ENCODE measurements around the gene MAPT. TPM values are rescaled to one million over a fixed set of nuclear protein-coding genes. Genes with fewer than 3 reads are reported as not detected.

The MAPT gene
- total and polyA plus RNA-seq, 4 donors: 0.27 to 3.8 (median 1.8) TPM

DNA sequence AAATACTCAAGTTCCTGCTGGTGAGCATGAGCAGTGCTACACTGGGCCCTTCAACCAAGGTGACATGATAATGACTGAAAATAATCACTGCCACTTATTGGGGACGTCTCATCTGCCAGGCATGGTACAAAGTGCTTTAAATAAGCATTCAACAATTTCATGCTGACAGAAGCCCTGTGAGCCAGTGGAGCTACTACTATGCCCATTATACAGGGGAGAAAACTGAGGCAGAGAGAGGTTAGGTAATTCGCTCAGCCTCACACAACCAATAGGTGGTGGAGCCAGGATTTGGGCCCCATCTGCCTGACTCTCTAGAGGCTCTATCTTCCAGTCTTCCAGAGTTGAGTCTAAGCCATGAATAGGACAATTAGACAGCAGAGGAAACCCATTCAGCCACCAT is 74.4 kb downstream of the MAPT start:
- Histone ChIP-seq H3K4me3 (no peak overlapping the region), H3K9me3 (ENCODE audit: control insufficient read depth in 4 of 4, insufficient read depth in 3 of 4, low read length in 3 of 4) (no peaks in the 10 kb centered on the region), H3K27ac (ENCODE audit: low read depth in 1 of 2, low read length in 1 of 2) (no peak overlapping the region), H3K27me3 (ENCODE audit: control insufficient read depth in 3 of 3, insufficient read depth in 3 of 3, low read length in 2 of 3) (peaks cover 0 to 3% (median 0%) of the 10 kb centered on the region in 3 donors), H3K9ac (ENCODE audit: insufficient read depth in 1 of 2, low read length in 2 of 2) (no peak overlapping the region), H3K4me1 (ENCODE audit: control insufficient read depth in 5 of 5, insufficient read depth in 5 of 5, low read length in 5 of 5) (peaks cover 0 to 2% (median 0%) of the 10 kb centered on the region in 5 donors), H3K36me3 (ENCODE audit: control insufficient read depth in 4 of 4, insufficient read depth in 4 of 4, low read length in 4 of 4) (no peaks in the 10 kb centered on the region)
- 80 to 83% methylated on average over 2 of the region's 2 CpGs for WGBS, 2 donors
- ATAC-seq (ENCODE audit: insufficient read depth, low FRiP score) (no peak), DNase-seq (no peak)
- TF ChIP-seq, protein P1, sequence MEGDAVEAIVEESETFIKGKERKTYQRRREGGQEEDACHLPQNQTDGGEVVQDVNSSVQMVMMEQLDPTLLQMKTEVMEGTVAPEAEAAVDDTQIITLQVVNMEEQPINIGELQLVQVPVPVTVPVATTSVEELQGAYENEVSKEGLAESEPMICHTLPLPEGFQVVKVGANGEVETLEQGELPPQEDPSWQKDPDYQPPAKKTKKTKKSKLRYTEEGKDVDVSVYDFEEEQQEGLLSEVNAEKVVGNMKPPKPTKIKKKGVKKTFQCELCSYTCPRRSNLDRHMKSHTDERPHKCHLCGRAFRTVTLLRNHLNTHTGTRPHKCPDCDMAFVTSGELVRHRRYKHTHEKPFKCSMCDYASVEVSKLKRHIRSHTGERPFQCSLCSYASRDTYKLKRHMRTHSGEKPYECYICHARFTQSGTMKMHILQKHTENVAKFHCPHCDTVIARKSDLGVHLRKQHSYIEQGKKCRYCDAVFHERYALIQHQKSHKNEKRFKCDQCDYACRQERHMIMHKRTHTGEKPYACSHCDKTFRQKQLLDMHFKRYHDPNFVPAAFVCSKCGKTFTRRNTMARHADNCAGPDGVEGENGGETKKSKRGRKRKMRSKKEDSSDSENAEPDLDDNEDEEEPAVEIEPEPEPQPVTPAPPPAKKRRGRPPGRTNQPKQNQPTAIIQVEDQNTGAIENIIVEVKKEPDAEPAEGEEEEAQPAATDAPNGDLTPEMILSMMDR (IDR thresholded peaks at IDR 0.05; ENCODE audit: control extremely low read depth, extremely low read depth): no peak

DNA sequence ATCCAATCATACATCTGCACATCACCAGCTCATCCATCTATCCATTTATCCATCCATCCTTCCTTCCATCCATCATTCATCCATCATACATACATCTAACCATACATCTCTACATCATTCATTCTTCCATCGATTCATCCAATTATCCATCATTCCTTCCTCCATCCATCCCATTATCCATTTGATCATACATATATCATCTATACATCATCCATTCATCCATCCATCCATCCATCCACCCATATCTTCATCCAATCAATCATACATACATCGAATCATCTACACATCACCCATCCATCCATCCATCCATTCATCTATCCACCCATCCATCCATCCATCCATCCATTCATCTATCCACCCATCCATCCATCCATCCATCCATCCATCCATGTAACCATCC is 75.4 kb downstream of the MAPT start:
- 82 to 88% methylated on average over 2 of the region's 2 CpGs for WGBS, 2 donors
- ATAC-seq (ENCODE audit: insufficient read depth, low FRiP score): no peak
- TF ChIP-seq, protein P1 (IDR thresholded peaks at IDR 0.05; ENCODE audit: control extremely low read depth, extremely low read depth): no peak
- Histone ChIP-seq H3K27ac (ENCODE audit: low read depth in 1 of 2, low read length in 1 of 2) (no peak overlapping the region), H3K9ac (ENCODE audit: insufficient read depth in 1 of 2, low read length in 2 of 2) (no peak overlapping the region), H3K9me3 (ENCODE audit: control insufficient read depth in 4 of 4, insufficient read depth in 3 of 4, low read length in 3 of 4) (no peaks in the 10 kb centered on the region), H3K36me3 (ENCODE audit: control insufficient read depth in 4 of 4, insufficient read depth in 4 of 4, low read length in 4 of 4) (no peaks in the 10 kb centered on the region), H3K4me1 (ENCODE audit: control insufficient read depth in 5 of 5, insufficient read depth in 5 of 5, low read length in 5 of 5) (peaks cover 0 to 2% (median 0%) of the 10 kb centered on the region in 5 donors), H3K27me3 (ENCODE audit: control insufficient read depth in 3 of 3, insufficient read depth in 3 of 3, low read length in 2 of 3) (peaks cover 0 to 3% (median 0%) of the 10 kb centered on the region in 3 donors), H3K4me3 (no peak overlapping the region)
- DNase-seq: no peak

DNA sequence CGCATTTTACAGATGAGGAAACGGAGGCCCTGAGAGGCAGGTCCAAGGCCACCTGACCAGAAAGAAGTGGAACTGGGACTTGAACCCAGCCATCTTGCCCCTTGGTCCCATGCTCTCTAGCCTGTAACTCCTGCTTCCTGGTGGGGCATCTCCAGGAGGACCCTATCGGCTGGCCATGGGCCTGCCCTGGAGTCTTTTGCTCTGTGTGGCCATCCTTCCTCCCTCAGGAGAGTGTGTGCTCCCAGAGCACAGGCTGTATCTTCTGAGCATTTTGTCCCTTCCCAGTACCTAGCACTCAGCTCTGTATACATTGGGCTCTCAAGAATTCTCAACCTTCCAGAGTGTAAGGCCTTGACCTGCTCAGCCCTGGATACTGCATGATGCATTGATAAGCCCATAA is 76.3 kb downstream of the MAPT start:
- DNase-seq: no peak
- Histone ChIP-seq H3K27me3 (ENCODE audit: control insufficient read depth in 3 of 3, insufficient read depth in 3 of 3, low read length in 2 of 3) (peaks cover 0 to 3% (median 0%) of the 10 kb centered on the region in 3 donors), H3K27ac (ENCODE audit: low read depth in 1 of 2, low read length in 1 of 2) (no peak overlapping the region), H3K4me1 (ENCODE audit: control insufficient read depth in 5 of 5, insufficient read depth in 5 of 5, low read length in 5 of 5) (peaks cover 0 to 2% (median 0%) of the 10 kb centered on the region in 5 donors), H3K9me3 (ENCODE audit: control insufficient read depth in 4 of 4, insufficient read depth in 3 of 4, low read length in 3 of 4) (no peaks in the 10 kb centered on the region), H3K9ac (ENCODE audit: insufficient read depth in 1 of 2, low read length in 2 of 2) (no peak overlapping the region), H3K36me3 (ENCODE audit: control insufficient read depth in 4 of 4, insufficient read depth in 4 of 4, low read length in 4 of 4) (no peaks in the 10 kb centered on the region), H3K4me3 (no peak overlapping the region)
- ATAC-seq (ENCODE audit: insufficient read depth, low FRiP score): no peak
- WGBS, 2 donors: 97 to 100% methylated on average over 3 of the region's 3 CpGs
- TF ChIP-seq, protein P1 (IDR thresholded peaks at IDR 0.05; ENCODE audit: control extremely low read depth, extremely low read depth): no peak

DNA sequence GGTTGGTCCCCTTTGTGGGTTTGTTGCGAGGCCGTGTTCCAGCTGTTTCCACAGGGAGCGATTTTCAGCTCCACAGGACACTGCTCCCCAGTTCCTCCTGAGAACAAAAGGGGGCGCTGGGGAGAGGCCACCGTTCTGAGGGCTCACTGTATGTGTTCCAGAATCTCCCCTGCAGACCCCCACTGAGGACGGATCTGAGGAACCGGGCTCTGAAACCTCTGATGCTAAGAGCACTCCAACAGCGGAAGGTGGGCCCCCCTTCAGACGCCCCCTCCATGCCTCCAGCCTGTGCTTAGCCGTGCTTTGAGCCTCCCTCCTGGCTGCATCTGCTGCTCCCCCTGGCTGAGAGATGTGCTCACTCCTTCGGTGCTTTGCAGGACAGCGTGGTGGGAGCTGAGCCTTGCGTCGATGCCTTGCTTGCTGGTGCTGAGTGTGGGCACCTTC is 77.4 kb downstream of the MAPT start:
- no peak for ATAC-seq (ENCODE audit: insufficient read depth, low FRiP score)
- no peak overlapping the region for H3K4me3 ChIP-seq
- H3K36me3 ChIP-seq (ENCODE audit: control insufficient read depth in 4 of 4, insufficient read depth in 4 of 4, low read length in 4 of 4): no peaks in the 10 kb centered on the region
- WGBS, 2 donors: 50 to 55% methylated on average over 14 of the region's 14 CpGs
- no peak overlapping the region for H3K9ac ChIP-seq (ENCODE audit: insufficient read depth in 1 of 2, low read length in 2 of 2)
- no peak for DNase-seq
- no peak overlapping the region for H3K27ac ChIP-seq (ENCODE audit: low read depth in 1 of 2, low read length in 1 of 2)
- no peaks in the 10 kb centered on the region for H3K9me3 ChIP-seq (ENCODE audit: control insufficient read depth in 4 of 4, insufficient read depth in 3 of 4, low read length in 3 of 4)
- TF ChIP-seq, protein P1 (IDR thresholded peaks at IDR 0.05; ENCODE audit: control extremely low read depth, extremely low read depth): no peak
- H3K4me1 ChIP-seq (ENCODE audit: control insufficient read depth in 5 of 5, insufficient read depth in 5 of 5, low read length in 5 of 5): no peaks in the 10 kb centered on the region
- H3K27me3 ChIP-seq (ENCODE audit: control insufficient read depth in 3 of 3, insufficient read depth in 3 of 3, low read length in 2 of 3): peaks cover 0 to 3% (median 0%) of the 10 kb centered on the region in 3 donors

Data from lung (tissue), 12 donors.